Neural cell (in vitro differentiated cells): ENCODE measurements around the gene JMY.

Source experiments
- CTCF ChIP-seq: fragments of 450-650 bp; IDR thresholded peaks from 2 replicates; pipeline ENCODE4 v1.5.1; 2014; ENCODE audit warnings: antibody characterized with exemption, mild to moderate bottlenecking, moderate library complexity; ENCODE audit not compliant: poor library complexity, severe bottlenecking
- EP300 ChIP-seq: fragments of 450-650 bp; conservative IDR thresholded peaks from 2 replicates; pipeline ENCODE4 v1.6.1; 2014; ENCODE audit warnings: antibody characterized with exemption, mild to moderate bottlenecking, moderate library complexity; ENCODE audit not compliant: poor library complexity, severe bottlenecking
- POLR2AphosphoS5 ChIP-seq: IDR thresholded peaks from 2 replicates; pipeline ENCODE4 v1.6.1; 2012

DNA sequence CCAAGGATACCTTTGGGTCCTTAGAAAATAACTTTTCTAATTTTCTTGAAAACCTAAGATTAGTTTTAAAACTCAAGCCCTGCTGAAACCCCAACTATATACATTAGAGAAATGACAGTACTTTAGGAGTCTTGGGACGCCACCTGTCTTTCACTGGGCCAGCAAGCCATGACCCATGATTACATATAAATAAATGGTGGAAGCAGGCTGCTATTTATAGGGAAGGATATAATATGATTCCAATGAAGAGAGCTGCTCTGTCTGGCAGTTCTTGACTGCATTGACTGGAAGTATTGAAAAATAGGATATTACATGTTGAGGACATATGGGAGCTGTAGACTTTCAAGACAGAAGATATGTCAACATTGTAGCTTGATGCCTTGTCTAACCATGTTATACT is 7.3 kb downstream of the JMY start:
- TF ChIP-seq CTCF, result no peak
- TF ChIP-seq EP300, result no peak
- no peak for TF ChIP-seq POLR2AphosphoS5
